T-cell (primary cell): ENCODE measurements around the gene JUP. TPM values are rescaled to one million over a fixed set of nuclear protein-coding genes. Genes with fewer than 3 reads are reported as not detected.

Experiments
- ATAC-seq, 4 experiments: fragments of 200-7000 bp in 3 of 4; fragments of 150-1000 bp in 1 of 4; cut with Tn5 transposase; replicated peaks in 1 of 4; 1 replicate in 3 of 4; 2 replicates in 1 of 4; pipeline ENCODE4 v1.10.0; 2021; ENCODE audit warnings: moderate library complexity in 3 of 4, mild to moderate bottlenecking in 2 of 4, moderate number of reproducible peaks in 1 of 4
- CTCF ChIA-PET, 2 donors: fragments of 300-600 bp; sonication (Branson Sonifier 250); formaldehyde crosslinking; loops; one replicate each; lab custom pipeline; 2022; ENCODE audit warnings: antibody characterized with exemption in 2 of 2; lab: Charles Lee
- POLR2A ChIA-PET, 2 donors: fragments of 300-600 bp; sonication (Branson Sonifier 250); formaldehyde crosslinking; loops; one replicate each; lab custom pipeline; 2022; ENCODE audit warnings: antibody characterized with exemption in 2 of 2; lab: Charles Lee
- DNase-seq, 35 experiments: peaks; one replicate each; pipeline versions ENCODE4 v3.0.0 to v3.0.0-alpha.2; 2013 to 2023
- H3K27ac ChIP-seq: one replicate; pipeline ENCODE4 v1.5.1; 2013; ENCODE audit warnings: low read length
- H3K27me3 ChIP-seq, 2 experiments: replicated peaks in 1 of 2; 1 replicate in 1 of 2; 2 replicates in 1 of 2; pipeline versions ENCODE4 v1.6.1 to v1.7.0; 2013; ENCODE audit warnings: low read length in 1 of 2, mixed read lengths in 1 of 2; ENCODE audit not compliant: control insufficient read depth in 2 of 2, insufficient read depth in 2 of 2; ENCODE audit errors: extremely low read depth in 1 of 2
- H3K36me3 ChIP-seq, 2 donors: 1 replicate in 1 of 2; 2 replicates in 1 of 2; pipeline versions ENCODE4 v1.6.1 to v1.7.0; 2013; ENCODE audit warnings: low read length in 1 of 2; ENCODE audit not compliant: control insufficient read depth in 2 of 2, insufficient read depth in 1 of 2; ENCODE audit errors: extremely low read depth in 1 of 2
- H3K4me1 ChIP-seq, 2 experiments: 1 replicate in 1 of 2; 2 replicates in 1 of 2; pipeline versions ENCODE4 v1.6.1 to v1.7.0; 2013; ENCODE audit warnings: low read length in 2 of 2, mixed read lengths in 1 of 2; ENCODE audit not compliant: insufficient read depth in 2 of 2, control insufficient read depth in 1 of 2; ENCODE audit errors: extremely low read depth in 1 of 2
- H3K4me3 ChIP-seq, 2 donors: 1 replicate in 1 of 2; 2 replicates in 1 of 2; pipeline versions ENCODE4 v1.5.1 to v1.7.0; 2013; ENCODE audit warnings: mild to moderate bottlenecking in 2 of 2, low read length in 1 of 2, moderate library complexity in 1 of 2; ENCODE audit not compliant: control insufficient read depth in 1 of 2; ENCODE audit errors: extremely low read depth in 1 of 2
- H3K9me3 ChIP-seq: 2 replicates; pipeline ENCODE4 v1.7.0; 2013
- H3K27ac Mint-ChIP-seq, 2 donors: one replicate each; pipeline ENCODE4 v1.8.0; 2020 to 2021; ENCODE audit warnings: mild to moderate bottlenecking in 2 of 2, mixed read lengths in 2 of 2
- H3K27me3 Mint-ChIP-seq, 2 donors: one replicate each; pipeline ENCODE4 v1.8.0; 2021 to 2022; ENCODE audit warnings: mixed read lengths in 2 of 2
- H3K36me3 Mint-ChIP-seq: one replicate; pipeline ENCODE4 v1.8.0; 2021; ENCODE audit warnings: mixed read lengths
- H3K4me1 Mint-ChIP-seq, 3 donors: one replicate each; pipeline ENCODE4 v1.8.0; 2020 to 2022; ENCODE audit warnings: mixed read lengths in 3 of 3, mild to moderate bottlenecking in 1 of 3
- H3K4me3 Mint-ChIP-seq, 3 donors: one replicate each; pipeline ENCODE4 v1.8.0; 2020 to 2022; ENCODE audit warnings: mild to moderate bottlenecking in 3 of 3, mixed read lengths in 3 of 3, moderate library complexity in 3 of 3
- H3K9me3 Mint-ChIP-seq, 3 donors: one replicate each; pipeline ENCODE4 v1.8.0; 2020 to 2022; ENCODE audit warnings: mixed read lengths in 3 of 3
- WGBS: methylation state at CpG from one replicate; pipeline ENCODE4 v1.1.5; 2013; ENCODE audit warnings: missing lambda C conversion rate; ENCODE audit not compliant: insufficient coverage; 5-methylcytosine and 5-hydroxymethylcytosine counted together
- total RNA-seq, 35 experiments: library from RNA in 6 of 35; stranded (reverse) in 6 of 35; fragments of 120-200 nt in 1 of 35; gene quantifications; one replicate each; pipeline versions ENCODE4 v1.2.1 to v1.2.4 and lab custom pipeline; 2013 to 2026

JUP gene
- total RNA-seq, 5 donors from 2014 or later (not counting 1 experiment from before 2014, with no cell fraction given): 1.1 to 4.8 (median 3.4) TPM

GRCh38 chr17:41740506-41740905, 46.0 kb downstream of the JUP start:
- H3K27ac ChIP-seq: no peak overlapping the region
- ChIA-PET CTCF (no interaction called here), POLR2A (no interaction called here)
- no peaks in the 10 kb centered on the region for H3K9me3 ChIP-seq
- Mint-ChIP-seq H3K36me3 (no peaks in the 10 kb centered on the region), H3K4me3 (no peak overlapping the region), H3K27me3 (peaks cover 21 to 24% of the 10 kb centered on the region in 2 donors), H3K27ac (no peak overlapping the region), H3K4me1 (peaks cover 0 to 4% (median 0%) of the 10 kb centered on the region in 3 donors), H3K9me3 (no peaks in the 10 kb centered on the region)
- DNase-seq (no peak), ATAC-seq (no peak)
- WGBS: no CpG with 5 or more reads among the region's 5 CpGs
- H3K4me1 ChIP-seq: peaks cover 0 to 8% of the 10 kb centered on the region in 2 experiments
- H3K36me3 ChIP-seq: no peaks in the 10 kb centered on the region
- peaks cover 0 to 26% of the 10 kb centered on the region in 2 experiments for H3K27me3 ChIP-seq
- no peak overlapping the region for H3K4me3 ChIP-seq

- 68% methylated on average over 3 of the region's 9 CpGs for WGBS
Observed at GRCh38 chr17:41739661-41740352, 46.7 kb downstream of the JUP start.

GRCh38 chr17:41738801-41739112, 47.8 kb downstream of the JUP start:
- Histone ChIP-seq H3K27ac (no peak overlapping the region), H3K27me3 (peaks cover 0 to 43% of the 10 kb centered on the region in 2 experiments), H3K4me1 (peaks cover 2 to 23% of the 10 kb centered on the region in 2 experiments), H3K9me3 (no peaks in the 10 kb centered on the region), H3K36me3 (no peaks in the 10 kb centered on the region), H3K4me3 (no peak overlapping the region)
- POLR2A ChIA-PET: no interaction called here
- no peak for DNase-seq
- CTCF ChIA-PET: no interaction called here
- Mint-ChIP-seq H3K27ac (no peak overlapping the region), H3K4me3 (no peak overlapping the region), H3K36me3 (no peaks in the 10 kb centered on the region), H3K27me3 (peaks cover 26 to 36% of the 10 kb centered on the region in 2 donors), H3K4me1 (peaks cover 0 to 10% (median 2%) of the 10 kb centered on the region in 3 donors), H3K9me3 (no peaks in the 10 kb centered on the region)
- WGBS: 100% methylated on average over 4 of the region's 5 CpGs
- ATAC-seq: no peak

More at GRCh38 chr17:41739661-41740352, 46.7 kb downstream of the JUP start:
- ChIA-PET POLR2A (no interaction called here), CTCF (no interaction called here)
- DNase-seq (no peak), ATAC-seq (no peak)
- no peaks in the 10 kb centered on the region for H3K9me3 Mint-ChIP-seq
- H3K27me3 ChIP-seq: peaks cover 0 to 33% of the 10 kb centered on the region in 2 experiments
- no peak overlapping the region for H3K4me3 ChIP-seq
- H3K4me1 Mint-ChIP-seq: peaks cover 0 to 8% (median 2%) of the 10 kb centered on the region in 3 donors
- H3K36me3 ChIP-seq: no peaks in the 10 kb centered on the region
- H3K4me1 ChIP-seq: peaks cover 0 to 13% of the 10 kb centered on the region in 2 experiments
- H3K4me3 Mint-ChIP-seq: no peak overlapping the region
- no peaks in the 10 kb centered on the region for H3K9me3 ChIP-seq
- no peaks in the 10 kb centered on the region for H3K36me3 Mint-ChIP-seq
- H3K27ac ChIP-seq: no peak overlapping the region
- peaks cover 26 to 30% of the 10 kb centered on the region in 2 donors for H3K27me3 Mint-ChIP-seq
- no peak overlapping the region for H3K27ac Mint-ChIP-seq

GRCh38 chr17:41738077-41738800, 48.3 kb downstream of the JUP start:
- peaks cover 2 to 25% of the 10 kb centered on the region in 2 experiments for H3K4me1 ChIP-seq
- H3K27me3 ChIP-seq: peaks cover 0 to 47% of the 10 kb centered on the region in 2 experiments
- H3K4me1 Mint-ChIP-seq: peaks cover 0 to 12% (median 4%) of the 10 kb centered on the region in 3 donors
- peaks cover 29 to 39% of the 10 kb centered on the region in 2 donors for H3K27me3 Mint-ChIP-seq
- DNase-seq: peak; percentile 38 to 89 (median 69)
- H3K4me3 Mint-ChIP-seq: no peak overlapping the region
- H3K4me3 ChIP-seq: no peak overlapping the region
- peak; percentile 83 to 94 (median 90) for ATAC-seq
- no peaks in the 10 kb centered on the region for H3K9me3 Mint-ChIP-seq
- ChIA-PET POLR2A (no interaction called here), CTCF (interaction anchor here (0.6 to 1.4 kb wide), 6 partner anchors 59 to 323 kb away, joined by 3 to 10 read pairs (median 5); partner anchors contain the start of gene KLHL11 (in 1 of the 2))
- 39% methylated on average over 3 of the region's 10 CpGs for WGBS
- H3K36me3 Mint-ChIP-seq: no peaks in the 10 kb centered on the region
- no peak overlapping the region for H3K27ac Mint-ChIP-seq
- H3K36me3 ChIP-seq: no peaks in the 10 kb centered on the region
- H3K27ac ChIP-seq: no peak overlapping the region
- no peaks in the 10 kb centered on the region for H3K9me3 ChIP-seq

- Histone ChIP-seq H3K27me3 (peaks cover 0 to 53% of the 10 kb centered on the region in 2 experiments), H3K4me3 (no peak overlapping the region), H3K27ac (no peak overlapping the region), H3K36me3 (no peaks in the 10 kb centered on the region), H3K9me3 (no peaks in the 10 kb centered on the region), H3K4me1 (peaks cover 2 to 25% of the 10 kb centered on the region in 2 experiments)
- 60% methylated on average over 3 of the region's 5 CpGs for WGBS
- POLR2A ChIA-PET: interaction anchor here in 1 of 2 donors (0.5 kb wide), 1 partner anchor 62 kb away, joined by 3 read pairs; no protein-coding TSS in a partner anchor
- Mint-ChIP-seq H3K4me3 (peak overlapping the region in 1 of 3 donors; percentile 24), H3K9me3 (no peaks in the 10 kb centered on the region), H3K27ac (peak overlapping the region in 1 of 2 donors; percentile 36), H3K27me3 (peaks cover 30 to 41% of the 10 kb centered on the region in 2 donors), H3K36me3 (no peaks in the 10 kb centered on the region), H3K4me1 (peaks cover 0 to 12% (median 4%) of the 10 kb centered on the region in 3 donors)
- DNase-seq (peak in 1 of 35 experiments; percentile 17), ATAC-seq (peak; percentile 10 to 42 (median 14))
- CTCF ChIA-PET: interaction anchor here (0.6 to 1.4 kb wide), 7 partner anchors 18 to 324 kb away, joined by 3 to 10 read pairs (median 6); partner anchors contain the start of gene KLHL11 (in 1 of the 2)
Observed at GRCh38 chr17:41737680-41738023, 48.9 kb downstream of the JUP start.
